ENCODE data around the gene SH3RF1.
"Not testable (repeated sequence)": the region's sequence is repeated elsewhere in the genome, so short reads cannot be mapped to it uniquely, and the experiment has no call there.

The SH3RF1 gene

DNA sequence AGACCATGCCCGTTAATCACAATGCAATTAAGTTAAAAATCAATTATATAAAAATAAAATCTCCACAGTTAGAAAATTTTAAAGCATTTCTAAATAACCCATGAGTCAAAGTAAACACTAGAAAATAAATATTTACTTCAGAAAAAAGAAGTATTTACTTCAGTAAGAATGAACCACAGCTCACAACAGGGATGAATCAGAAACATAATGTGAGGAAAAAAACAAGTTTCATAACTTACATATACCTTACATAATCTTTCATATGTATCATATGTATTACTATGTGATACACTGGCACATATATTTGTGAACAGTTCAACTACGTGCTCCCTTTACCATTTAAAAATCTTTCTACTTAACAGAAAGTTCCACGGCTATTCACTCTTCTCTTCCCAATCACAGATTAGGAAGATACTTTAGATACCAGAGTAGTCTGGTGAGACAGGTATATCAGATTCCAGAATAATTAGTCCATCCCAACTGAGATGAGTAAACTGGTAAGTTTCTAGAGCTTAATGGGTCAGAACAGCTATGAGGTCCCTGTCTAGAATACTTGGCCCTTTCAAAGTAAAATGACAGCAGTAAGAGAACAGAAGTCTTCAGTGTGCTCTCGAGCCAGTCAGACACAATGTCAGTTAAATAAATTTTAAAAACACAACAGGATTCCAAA, 70.3 kb downstream of the SH3RF1 start:
- no peak for DNase-seq (ENCODE audit: low read depth)

DNA sequence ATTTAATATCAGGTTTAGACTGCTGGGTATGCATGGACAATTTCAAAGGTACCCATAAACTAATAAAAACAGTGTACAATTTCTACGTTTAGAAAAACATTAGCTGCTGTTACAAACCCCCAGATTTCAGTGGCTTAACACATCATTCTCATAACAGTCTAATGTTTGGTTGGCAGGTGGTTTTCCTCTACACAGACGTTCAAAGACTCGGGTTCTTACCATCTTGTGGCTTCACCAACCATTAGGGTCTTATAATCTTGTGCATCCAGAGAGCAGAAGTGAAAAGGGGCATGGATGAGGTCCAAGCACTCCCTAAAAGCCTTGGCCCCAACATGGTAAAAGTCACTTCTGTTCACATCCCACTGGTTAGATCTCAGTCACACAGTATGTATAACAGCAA, 71.6 kb downstream of the SH3RF1 start:
- no peak for DNase-seq (ENCODE audit: low read depth)

DNA sequence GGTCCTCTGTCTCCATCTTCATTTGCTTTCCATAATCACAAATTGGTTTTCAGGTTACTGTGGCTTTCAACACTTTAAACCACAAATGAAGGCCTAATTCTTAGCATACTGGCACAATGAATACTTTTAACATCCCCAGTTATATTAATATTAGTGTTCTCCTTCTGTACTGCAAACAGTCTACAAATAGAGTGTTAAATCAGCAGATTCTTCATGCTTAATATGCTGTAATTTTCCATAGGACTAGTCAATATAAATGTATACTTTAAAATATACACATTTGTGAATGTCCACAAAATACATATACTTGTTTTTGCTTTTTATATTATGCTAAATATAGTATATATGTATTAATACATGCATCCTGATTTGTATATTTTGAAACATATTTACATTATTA, 72.6 kb downstream of the SH3RF1 start:
- no peak for DNase-seq (ENCODE audit: low read depth)

DNA sequence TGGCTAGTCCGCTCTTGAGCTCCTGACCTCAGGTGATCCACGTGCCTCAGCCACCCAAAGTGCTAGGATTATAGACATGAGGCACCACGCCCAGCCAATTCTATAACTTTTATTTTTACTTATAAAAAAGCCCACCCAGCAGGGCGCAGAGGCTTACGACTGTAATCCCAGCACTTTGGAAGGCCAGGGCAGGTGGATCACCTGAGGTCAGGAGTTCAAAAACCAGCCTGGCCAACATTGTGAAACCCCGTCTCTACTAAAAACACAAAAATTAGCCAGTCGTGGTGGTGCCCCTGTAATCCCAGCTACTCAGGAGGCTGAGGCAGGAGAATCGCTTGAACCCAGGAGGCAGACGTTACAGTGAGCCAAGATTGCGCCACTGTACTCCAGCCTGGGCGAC, 73.5 kb downstream of the SH3RF1 start:
- not testable (repeated sequence) for DNase-seq (ENCODE audit: low read depth)

DNA sequence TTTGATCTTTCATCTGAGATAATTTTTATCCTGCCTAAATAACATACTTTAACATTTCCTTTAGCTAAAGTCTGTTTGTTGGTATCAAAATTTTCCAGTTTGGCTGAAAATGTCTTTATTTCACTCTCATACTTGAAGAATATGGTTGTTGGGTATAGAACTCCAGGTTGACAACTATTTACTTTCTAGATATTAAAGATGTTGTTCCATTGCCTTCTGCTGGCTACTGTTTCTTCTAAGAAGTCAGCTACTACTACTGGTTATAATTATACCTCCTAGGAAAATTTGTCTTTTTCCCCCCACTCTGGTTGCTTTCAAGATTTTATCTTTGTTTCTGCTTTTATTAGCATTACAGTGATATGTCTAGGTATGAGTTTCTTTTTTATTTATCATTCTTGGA, 75.7 kb downstream of the SH3RF1 start:
- no peak for DNase-seq (ENCODE audit: low read depth)

DNA sequence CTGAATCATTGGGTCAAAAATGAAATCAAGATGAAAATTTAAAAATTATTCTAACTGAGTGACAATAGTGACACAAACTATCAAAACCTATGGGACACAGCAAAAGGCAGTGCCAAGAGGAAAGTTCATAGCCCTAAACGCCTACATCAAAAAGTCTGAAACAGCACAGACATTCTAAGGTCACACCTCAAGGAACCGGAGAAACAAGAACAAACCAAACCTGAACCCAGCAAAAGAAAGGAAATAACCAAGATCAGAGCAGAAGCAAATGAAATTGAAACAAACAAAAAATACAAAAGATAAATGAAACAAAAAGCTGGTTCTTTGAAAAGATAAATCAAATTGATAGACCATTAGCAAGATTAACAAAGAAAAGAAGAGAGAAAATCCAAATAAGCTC, 80.8 kb downstream of the SH3RF1 start:
- not testable (repeated sequence) for DNase-seq (ENCODE audit: low read depth)

DNA sequence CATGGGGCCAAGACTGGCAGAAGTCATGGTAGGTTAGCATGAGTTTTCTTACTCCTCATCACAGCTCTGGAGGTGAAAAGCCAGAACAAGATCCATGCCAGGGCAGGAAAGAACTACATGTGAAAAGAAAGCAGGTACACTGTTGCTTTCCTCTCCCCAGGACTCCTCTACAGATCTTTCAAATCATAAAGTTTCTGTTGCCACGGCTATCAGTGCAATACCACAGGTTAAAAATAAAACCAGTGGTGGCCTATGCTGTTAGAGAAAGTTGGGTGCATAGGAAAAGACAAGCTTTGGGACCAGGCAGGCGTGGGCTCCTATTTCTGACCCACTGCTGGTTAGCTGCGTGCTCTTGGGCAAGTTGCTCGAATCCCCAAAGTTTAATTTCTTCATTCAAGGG, 81.4 kb downstream of the SH3RF1 start:
- DNase-seq (ENCODE audit: low read depth), result no peak

DNA sequence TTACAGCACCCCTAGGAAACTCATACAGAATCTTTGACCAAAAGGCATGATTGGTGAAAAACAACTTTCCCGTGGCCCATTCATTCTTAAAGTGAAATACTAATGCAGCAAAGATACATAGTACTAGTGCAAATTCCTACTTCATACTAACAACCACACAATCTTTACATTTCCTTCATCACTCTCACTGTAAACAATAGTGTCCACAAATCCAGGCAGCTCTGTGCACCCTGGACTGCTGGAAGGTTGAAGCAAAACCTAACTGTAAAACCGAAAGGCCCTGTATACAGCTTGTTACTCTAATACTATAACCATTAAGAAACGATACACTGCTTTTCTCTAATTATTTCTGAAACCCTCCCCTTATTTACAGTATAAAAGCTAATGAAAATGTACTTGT, 82.6 kb downstream of the SH3RF1 start:
- no peak for DNase-seq (ENCODE audit: low read depth)

DNA sequence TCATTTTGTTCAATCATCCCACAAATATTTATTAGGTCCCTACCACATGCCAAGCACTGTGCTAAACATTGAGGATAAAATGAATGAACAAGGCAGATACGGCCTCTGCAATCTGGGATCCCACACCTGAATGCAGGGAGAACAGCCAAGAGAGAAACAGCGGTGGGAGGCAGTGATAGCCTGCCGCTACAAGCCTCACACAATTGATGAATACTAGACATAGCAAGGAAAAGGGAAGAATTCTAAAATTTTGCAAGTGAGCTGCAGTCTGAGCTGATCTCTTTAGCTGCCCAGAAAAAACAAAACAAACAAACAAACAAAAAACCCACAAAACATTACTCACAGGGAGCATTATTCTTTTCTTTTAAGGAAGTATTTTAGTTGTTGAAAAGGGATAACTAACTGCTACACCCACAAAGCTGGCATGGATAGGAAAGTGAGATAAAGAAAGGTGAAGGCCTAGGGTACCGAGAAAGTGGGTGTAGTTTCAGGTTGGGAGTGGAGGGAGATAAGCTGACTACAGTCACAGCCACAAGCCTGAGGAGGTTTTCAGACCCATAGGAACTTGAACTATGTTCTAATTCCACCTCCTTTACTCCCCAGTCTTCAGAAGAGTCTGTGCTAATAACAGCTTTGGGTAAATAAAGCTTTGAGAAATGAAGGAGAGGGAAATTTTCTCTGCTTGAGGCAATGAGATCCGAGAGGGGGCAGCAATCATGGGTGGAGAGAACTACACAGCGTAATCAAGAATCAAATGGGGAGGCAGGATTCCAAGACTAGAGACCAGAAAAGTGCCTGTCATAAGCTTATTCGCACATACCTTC, 85.4 kb downstream of the SH3RF1 start:
- DNase-seq (ENCODE audit: low read depth), result no peak

DNA sequence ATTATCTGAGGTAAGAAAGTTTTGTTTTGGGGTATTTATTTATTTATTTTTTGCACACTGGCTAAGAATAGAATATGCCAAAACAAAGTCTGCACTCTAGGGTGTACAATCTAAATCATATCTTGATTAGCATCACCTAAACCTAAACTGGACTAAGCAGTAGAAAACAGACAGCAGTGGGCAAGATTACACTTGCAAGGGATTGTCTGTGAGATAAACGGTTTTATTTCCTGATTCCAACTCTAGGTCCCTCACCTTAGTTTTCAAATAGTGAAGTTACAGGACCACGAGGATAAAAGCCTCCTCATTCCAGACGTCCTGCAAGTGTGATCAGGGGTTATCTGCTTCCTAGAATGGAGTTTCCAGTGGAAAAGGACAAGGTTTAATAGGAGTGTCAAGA, 86.1 kb downstream of the SH3RF1 start:
- no peak for DNase-seq (ENCODE audit: low read depth)

DNA sequence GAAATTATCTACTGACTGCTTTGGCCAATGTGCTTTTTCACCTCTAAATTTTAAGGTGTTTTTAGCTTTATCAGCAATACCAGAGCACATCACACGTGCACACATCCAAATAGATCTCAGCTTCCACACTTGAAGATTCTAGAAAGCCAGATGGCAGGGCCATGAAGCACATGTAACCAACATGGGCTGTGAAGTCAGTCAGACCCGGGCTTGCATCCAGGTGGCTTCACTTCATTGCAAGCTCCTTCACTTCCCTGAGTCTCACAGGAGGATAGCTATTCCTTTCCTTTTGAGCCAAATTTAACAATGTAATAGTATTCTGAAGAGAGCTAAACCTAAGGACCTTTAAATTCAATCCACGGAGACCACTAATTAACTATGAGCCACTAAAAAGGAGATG, 86.5 kb downstream of the SH3RF1 start:
- no peak for DNase-seq (ENCODE audit: low read depth)

DNA sequence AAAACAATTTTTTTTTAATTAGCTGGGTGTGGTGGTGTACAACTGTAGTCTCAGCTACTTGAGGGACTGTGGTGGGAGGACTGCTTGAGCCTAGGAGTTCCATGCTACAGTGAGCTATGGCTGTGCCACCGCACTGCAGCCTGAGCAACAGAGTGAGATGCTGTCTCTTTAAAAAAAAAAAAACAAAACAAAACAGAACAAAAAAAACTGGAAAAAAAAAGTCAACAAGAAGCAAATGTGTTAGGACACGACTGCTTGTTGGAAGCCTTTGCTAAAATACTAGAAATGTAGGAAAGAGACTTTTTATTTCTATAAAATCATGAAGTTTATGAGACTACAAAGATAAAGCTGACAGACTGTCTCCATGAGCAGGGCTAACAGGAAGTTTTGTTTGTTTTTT, 87.2 kb downstream of the SH3RF1 start:
- no peak for DNase-seq (ENCODE audit: low read depth)

DNA sequence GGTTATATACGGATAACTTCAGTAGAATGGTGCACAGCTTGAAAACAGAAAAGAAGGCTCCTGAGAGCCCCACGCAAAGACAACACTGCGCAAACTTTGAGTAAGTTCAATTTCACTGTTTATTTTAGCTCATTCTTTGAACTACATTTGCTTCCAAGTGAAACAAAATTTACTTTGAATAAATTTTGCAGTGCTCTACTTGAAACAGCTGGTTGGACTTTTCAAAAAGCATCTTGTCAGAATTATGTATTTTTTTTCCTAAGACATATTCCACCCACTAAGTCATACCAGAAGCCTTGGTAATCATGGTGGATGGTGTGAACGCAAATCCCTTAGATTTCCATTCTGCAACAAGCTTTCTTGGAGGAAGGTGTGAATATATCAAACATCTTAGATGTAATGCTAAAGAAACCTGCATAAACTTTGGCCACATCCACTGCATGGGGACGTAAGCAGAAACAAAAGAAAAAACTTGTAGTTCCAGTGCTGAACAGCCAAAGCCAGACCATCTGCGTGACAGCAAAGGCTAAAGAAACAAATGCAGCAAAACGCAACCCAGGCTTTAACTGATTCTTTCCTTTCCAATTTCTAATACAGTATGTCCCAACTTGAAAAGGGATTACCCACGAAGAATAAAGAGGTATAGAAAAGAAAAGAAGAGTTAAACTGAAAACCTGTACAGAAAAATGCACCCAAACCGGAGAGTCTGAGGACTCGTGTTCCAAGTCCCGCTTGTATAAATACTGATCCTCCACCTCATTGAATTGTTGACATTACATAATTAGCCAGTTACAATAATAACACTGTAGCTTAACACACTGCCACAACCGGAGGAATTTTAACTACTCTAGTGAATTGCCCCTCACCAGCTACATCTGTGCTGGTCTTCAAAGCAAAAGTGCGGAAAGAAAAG, 90.9 kb downstream of the SH3RF1 start:
- DNase-seq (ENCODE audit: low read depth), result no peak

DNA sequence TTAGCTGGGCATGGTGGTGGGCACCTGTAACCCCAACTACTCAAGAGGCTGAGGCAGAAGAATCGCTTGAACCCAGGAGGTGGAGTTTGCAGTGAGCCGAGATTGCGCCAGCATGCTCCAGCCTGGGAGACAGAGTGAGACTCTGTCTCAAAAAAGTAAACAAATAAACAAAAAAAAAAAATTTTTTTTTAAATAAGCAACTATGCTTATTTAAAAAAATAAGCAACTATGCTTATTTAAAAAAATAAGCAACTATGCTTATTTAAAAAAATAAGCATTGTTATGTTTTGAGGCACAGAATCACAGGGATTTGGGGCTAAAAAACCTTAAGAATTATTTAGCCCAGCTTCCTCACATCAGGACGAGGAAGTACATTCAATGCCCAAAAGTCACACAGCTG, 92.7 kb downstream of the SH3RF1 start:
- DNase-seq (ENCODE audit: low read depth), result not testable (repeated sequence)

DNA sequence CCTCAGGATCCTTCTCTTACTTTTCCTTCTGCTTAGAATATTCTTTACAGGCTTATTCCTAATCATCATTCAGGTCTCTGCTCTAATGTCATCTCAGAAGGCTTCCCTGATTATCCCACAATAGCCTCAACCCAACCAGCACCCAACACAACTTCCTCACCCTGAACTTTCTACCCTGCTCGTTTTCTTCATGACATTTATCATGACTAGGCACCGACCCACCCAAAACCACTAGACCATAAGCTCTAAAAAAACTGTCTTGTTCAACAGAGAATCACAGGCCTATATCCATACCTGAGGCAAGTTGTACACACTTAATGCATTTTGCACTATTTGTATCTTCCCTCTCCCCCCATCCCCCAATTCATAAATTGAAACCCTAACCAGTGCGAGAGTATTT, 95.3 kb downstream of the SH3RF1 start:
- DNase-seq (ENCODE audit: low read depth), result no peak

DNA sequence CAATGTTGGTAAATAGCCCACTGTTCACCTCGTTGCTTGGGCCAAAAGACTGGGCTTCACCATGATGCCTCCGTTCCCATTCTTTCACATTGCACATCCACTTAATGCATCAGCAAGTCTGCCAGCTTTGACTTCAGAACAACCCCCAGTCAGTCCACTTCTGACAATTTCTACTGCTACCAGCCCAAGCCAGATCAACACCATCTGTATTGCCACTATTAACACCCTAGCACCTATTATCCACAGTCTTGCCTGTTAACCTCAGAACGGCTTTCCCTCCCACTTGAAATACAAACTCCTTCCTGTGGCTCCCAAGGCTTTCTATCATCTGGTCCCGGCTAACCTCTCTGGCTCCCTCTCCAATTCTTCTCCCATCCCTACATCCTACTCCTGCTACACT, 95.7 kb downstream of the SH3RF1 start:
- no peak for DNase-seq (ENCODE audit: low read depth)

DNA sequence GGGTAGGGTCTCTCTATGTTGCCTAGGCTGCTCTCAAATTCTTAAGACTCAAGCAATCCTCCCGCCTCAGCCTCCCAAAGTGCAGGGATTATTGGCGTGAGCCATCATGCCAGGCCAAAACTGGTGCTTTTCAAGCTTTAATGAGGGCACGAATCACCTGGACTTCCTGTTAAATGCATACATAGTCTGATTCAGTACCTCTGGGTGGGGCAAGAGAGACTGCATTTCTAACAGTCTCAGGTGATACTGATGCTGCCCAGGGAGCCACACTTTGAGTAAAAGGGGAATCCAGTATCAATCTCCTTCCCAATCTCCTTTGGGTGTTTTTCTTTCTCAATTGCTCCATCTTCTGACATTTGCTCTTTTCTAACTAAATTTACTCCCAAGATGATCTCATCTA, 96.5 kb downstream of the SH3RF1 start:
- DNase-seq (ENCODE audit: low read depth), result no peak

DNA sequence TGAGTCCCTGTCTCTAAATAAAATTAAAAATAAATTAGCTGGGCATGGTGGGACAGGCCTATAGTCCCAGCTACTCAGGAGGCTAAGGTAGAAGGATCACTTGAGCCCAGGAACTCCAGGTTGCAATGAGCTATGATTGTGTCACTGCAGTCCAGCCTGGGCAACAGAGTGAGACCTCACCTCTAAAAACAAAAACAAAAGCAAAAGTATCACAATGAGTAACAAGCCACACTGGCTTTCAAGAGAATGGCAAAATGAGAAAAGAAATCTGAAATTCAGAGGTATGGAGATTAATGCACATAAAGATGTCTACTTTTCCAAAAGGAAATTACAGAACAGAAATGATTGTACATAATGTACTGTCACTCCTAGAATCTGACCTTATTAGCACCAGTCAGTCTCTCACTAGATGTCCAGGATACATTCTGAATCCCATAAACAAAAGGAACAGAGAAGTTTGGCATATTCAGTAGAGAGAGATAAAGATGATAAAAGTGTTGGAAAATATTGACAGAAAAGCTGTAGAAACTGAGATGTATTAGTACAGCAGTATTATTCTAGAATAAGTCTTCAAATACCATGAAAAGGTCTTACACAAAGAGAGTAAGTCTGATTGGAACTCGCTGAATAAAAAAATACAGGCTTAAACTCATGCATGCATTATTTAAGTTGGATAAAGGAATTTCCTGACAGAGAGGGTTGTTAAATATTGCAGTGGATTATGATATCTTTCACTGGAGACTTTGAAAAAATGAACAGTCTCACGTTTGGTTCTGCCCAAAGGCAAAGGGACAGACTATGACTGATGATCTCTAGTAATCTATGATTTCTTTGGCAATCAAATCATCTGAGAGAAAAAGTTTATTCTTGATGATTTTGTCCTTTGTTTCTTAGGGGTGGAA, 102.5 kb downstream of the SH3RF1 start:
- DNase-seq (ENCODE audit: low read depth), result no peak

DNA sequence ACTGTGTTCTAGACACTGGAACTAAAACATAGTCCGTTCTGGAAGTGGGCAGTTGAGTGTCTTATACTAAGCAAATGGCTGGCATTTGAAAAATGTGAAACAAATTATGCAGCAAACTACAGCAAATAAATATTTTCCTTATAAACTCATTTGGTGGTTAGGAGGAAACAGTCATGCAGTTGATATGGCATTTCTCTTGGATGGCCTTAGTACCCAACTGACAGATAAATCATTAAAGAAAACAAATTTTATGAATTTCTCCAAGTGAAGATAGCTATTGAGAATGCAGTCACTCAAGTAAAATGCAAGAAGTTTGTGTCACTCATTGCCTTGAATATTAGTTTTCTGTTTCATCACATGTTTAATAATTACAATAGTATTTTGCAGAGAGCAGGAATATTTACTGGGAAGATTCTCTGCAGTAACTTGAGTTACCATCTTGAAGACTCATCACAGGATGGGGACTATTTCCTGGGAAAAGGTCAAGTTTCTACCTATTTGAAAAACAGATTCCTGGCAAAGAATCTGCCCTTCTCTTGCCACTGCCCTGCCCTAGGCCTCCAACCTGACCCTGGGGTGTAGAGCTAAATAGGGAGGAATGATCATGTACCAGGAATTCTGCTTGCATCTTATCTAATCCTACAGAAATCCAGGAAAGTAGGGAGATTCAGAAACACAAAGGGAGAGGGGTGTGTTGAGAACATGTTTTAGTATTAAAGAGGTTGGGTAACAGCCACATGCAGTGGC, 105.9 kb downstream of the SH3RF1 start:
- DNase-seq (ENCODE audit: low read depth), result no peak

DNA sequence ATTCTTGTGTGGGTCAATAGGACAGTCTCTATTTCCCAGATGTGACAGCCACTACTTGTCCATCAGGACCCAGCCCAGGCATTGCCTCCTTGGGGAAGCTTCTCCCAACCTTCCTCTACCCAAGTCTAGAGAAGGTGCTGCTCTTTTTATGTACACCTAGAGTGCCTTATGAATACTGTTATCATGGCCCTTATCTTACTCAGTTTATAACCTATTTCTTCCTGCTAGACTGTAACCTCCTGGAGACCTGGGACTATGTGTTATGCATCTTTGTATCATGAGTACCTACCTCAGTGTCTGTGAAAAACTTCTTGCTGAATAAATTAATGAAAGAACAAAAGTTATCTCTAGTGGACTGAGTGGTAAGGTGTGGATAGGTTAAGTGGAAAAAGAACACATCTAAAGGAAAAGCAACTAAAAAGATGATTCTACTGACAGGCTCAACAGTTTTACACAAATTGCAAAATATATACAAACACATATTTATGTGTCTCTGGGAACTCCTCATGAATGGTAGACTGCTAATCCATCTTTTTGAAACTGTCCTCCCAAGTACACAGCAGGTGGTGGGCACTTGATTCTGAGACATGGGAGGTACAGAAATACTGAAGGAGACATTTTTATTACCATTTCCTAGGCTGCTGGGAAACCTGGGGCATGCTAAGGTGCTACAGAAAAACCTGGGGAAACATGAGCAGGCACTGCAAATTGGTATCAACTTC, 106.6 kb downstream of the SH3RF1 start:
- no peak for DNase-seq (ENCODE audit: low read depth)
